SKM-1 (cell line): ENCODE results near the gene IGSF21.

Experiments used
- DNase-seq: peaks from one replicate; lab custom pipeline; 2025; ENCODE audit not compliant: unreplicated experiment; lab: John Stamatoyannopoulos, UW

The IGSF21 gene

GRCh38 chr1:18204575-18204974 is 97.0 kb downstream of the IGSF21 start:
- DNase-seq: no peak

GRCh38 chr1:18205319-18205718 is 97.7 kb downstream of the IGSF21 start:
- DNase-seq: no peak

GRCh38 chr1:18211764-18212163 is 104.2 kb downstream of the IGSF21 start:
- DNase-seq: no peak

GRCh38 chr1:18217398-18218043 is 109.9 kb downstream of the IGSF21 start:
- no peak for DNase-seq

- DNase-seq: no peak
Observed at GRCh38 chr1:18229625-18230024, 122.0 kb downstream of the IGSF21 start.

GRCh38 chr1:18230321-18230720 is 122.7 kb downstream of the IGSF21 start:
- DNase-seq: no peak

- peak; percentile 56 for DNase-seq
Observed at GRCh38 chr1:18230840-18231239, 123.2 kb downstream of the IGSF21 start.

- no peak for DNase-seq
Observed at GRCh38 chr1:18232052-18232451, 124.5 kb downstream of the IGSF21 start.

- DNase-seq: no peak
Observed at GRCh38 chr1:18233176-18233864, 125.7 kb downstream of the IGSF21 start.

GRCh38 chr1:18234790-18235242 is 127.2 kb downstream of the IGSF21 start:
- no peak for DNase-seq

- DNase-seq: no peak
Observed at GRCh38 chr1:18237371-18237770, 129.8 kb downstream of the IGSF21 start.

GRCh38 chr1:18238190-18238589 is 130.6 kb downstream of the IGSF21 start:
- DNase-seq: no peak

- DNase-seq: no peak
Observed at GRCh38 chr1:18239671-18240070, 132.1 kb downstream of the IGSF21 start.

GRCh38 chr1:18240906-18241305 is 133.3 kb downstream of the IGSF21 start:
- DNase-seq: no peak

- no peak for DNase-seq
Observed at GRCh38 chr1:18241891-18242290, 134.3 kb downstream of the IGSF21 start.

GRCh38 chr1:18243503-18244175 is 136.0 kb downstream of the IGSF21 start:
- no peak for DNase-seq

GRCh38 chr1:18244762-18245161 is 137.2 kb downstream of the IGSF21 start:
- no peak for DNase-seq

- DNase-seq: no peak
Observed at GRCh38 chr1:18245647-18246046, 138.0 kb downstream of the IGSF21 start.

GRCh38 chr1:18246543-18246942 is 138.9 kb downstream of the IGSF21 start:
- DNase-seq: no peak

- no peak for DNase-seq
Observed at GRCh38 chr1:18247151-18247550, 139.6 kb downstream of the IGSF21 start.

GRCh38 chr1:18249631-18250030 is 142.0 kb downstream of the IGSF21 start:
- DNase-seq: no peak

GRCh38 chr1:18253093-18253492 is 145.5 kb downstream of the IGSF21 start:
- DNase-seq: no peak
